Measurements from ENCODE around the gene CEP104. TPM values are rescaled to one million over a fixed set of nuclear protein-coding genes. Genes with fewer than 3 reads are reported as not detected.

Gene CEP104
- total and polyA plus RNA-seq, 9 of the 15 experiments (the other 6 are each of a cell fraction or from before 2014, with no cell fraction given): 11.2 to 63.4 (median 42.6) TPM

DNA sequence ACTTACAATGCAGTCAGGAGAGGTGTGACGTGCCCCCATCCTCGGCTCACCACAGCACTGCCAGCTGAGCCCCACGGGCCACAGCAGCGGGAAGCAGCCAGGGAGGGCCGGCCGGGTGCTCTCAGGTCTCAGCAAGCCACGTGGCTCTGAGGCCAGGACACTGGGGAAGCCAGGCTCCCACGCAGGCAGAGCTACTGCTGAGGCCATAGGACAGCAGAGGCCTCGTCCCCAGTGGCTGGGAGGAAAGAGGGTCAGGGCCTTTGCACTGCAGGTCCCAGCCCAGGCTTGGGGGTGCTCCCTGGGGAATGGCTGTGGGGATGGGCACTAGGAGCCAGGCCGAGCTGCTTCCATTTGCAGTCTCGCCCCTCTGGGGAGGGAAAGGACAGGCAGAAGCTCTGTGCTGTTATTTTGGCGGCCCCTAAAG, 66.5 kb downstream of the CEP104 start:
- POLR2A ChIA-PET: interaction anchor here (0.5 to 1.4 kb wide), 6 partner anchors 11 to 109 kb away, joined by 3 to 4 read pairs (median 3); partner anchors contain the start of gene C1orf174
- DNase-seq (ENCODE audit: extremely low read depth in 1 of 4, low spot score in 3 of 4): no peak
- BruUV-seq (replicated peaks): no TSS peak

More for the DNA sequence above, 66.5 kb downstream of the CEP104 start:
- in situ Hi-C loops (cut with MboI): no loop called here
- no peak overlapping the region for H3K27ac ChIP-seq (ENCODE audit: extremely low read depth, low read depth, low read length)
- H3K9me3 ChIP-seq (replicated peaks; ENCODE audit: control insufficient read depth, insufficient read depth, low read depth, low read length): no peaks in the 10 kb centered on the region
- no peak overlapping the region for H3K4me2 ChIP-seq (ENCODE audit: insufficient read depth, low read length)
- H3K9me1 ChIP-seq (ENCODE audit: control insufficient read depth, insufficient read depth, low read length): peaks cover 5% of the 10 kb centered on the region
- no peak for ATAC-seq
- H2AFZ ChIP-seq (ENCODE audit: low read depth, low read length): no peak overlapping the region
- WGBS (ENCODE audit: insufficient coverage, low coverage, missing lambda C conversion rate): 95% methylated on average over 9 of the region's 12 CpGs
- H4K20me1 ChIP-seq (replicated peaks; ENCODE audit: control insufficient read depth, insufficient read depth, low read length): peaks cover 18% of the 10 kb centered on the region; the same call in 1 of the 2 replicates
- CTCF ChIA-PET (ENCODE audit: low intra/inter-chr PET ratio): no interaction called here
- peaks cover 25 to 56% of the 10 kb centered on the region in 2 experiments for H3K4me1 ChIP-seq (replicated peaks in 1 of 2; ENCODE audit: control insufficient read depth in 2 of 2, insufficient read depth in 2 of 2, low read length in 2 of 2)
- TF ChIP-seq RBFOX2 (IDR thresholded peaks at IDR 0.05; ENCODE audit: low read depth, low read length) (peak; percentile 53; the same call in 1 of the 2 replicates), ZNF695 (CRISPR knock-in tag; IDR thresholded peaks at IDR 0.05) (no peak), ZNF707 (CRISPR knock-in tag; conservative IDR thresholded peaks at IDR 0.05) (no peak), TRIM25 (IDR thresholded peaks at IDR 0.05; ENCODE audit: borderline replicate concordance) (no peak), STAT5A (IDR thresholded peaks at IDR 0.05; ENCODE audit: borderline replicate concordance, low read length) (no peak), POLR2G (IDR thresholded peaks at IDR 0.05; ENCODE audit: low read depth, low read length) (peak; percentile 48), DDX20 (tag; IDR thresholded peaks at IDR 0.05; ENCODE audit: low read depth) (no peak)
- TF ChIP-seq, protein P1, sequence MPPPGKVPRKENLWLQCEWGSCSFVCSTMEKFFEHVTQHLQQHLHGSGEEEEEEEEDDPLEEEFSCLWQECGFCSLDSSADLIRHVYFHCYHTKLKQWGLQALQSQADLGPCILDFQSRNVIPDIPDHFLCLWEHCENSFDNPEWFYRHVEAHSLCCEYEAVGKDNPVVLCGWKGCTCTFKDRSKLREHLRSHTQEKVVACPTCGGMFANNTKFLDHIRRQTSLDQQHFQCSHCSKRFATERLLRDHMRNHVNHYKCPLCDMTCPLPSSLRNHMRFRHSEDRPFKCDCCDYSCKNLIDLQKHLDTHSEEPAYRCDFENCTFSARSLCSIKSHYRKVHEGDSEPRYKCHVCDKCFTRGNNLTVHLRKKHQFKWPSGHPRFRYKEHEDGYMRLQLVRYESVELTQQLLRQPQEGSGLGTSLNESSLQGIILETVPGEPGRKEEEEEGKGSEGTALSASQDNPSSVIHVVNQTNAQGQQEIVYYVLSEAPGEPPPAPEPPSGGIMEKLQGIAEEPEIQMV (tag; conservative IDR thresholded peaks at IDR 0.05; ENCODE audit: low read depth): no peak
- TF ChIP-seq, protein P2, sequence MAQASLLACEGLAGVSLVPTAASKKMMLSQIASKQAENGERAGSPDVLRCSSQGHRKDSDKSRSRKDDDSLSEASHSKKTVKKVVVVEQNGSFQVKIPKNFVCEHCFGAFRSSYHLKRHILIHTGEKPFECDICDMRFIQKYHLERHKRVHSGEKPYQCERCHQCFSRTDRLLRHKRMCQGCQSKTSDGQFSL (CRISPR knock-in tag; IDR thresholded peaks at IDR 0.05): 0 out of 2 replicates have a peak, but pooled peaks have one; percentile 21
- TF ChIP-seq, protein P2 (tag; IDR thresholded peaks at IDR 0.05): no peak
- intact Hi-C loops (cut with micrococcal nuclease): no loop called here
- FAIRE-seq: no peak
- H3K79me2 ChIP-seq (ENCODE audit: control insufficient read depth, insufficient read depth, low read length): peaks cover 74% of the 10 kb centered on the region
- H3K4me3 ChIP-seq: no peak overlapping the region
- H3K36me3 ChIP-seq (ENCODE audit: control insufficient read depth, insufficient read depth, low read length): peaks cover 69% of the 10 kb centered on the region; the same call in 2 of the 3 replicates
- peak overlapping the region in 1 of 2 experiments; percentile 48; a peak in 1 of 4 replicates for H3K9ac ChIP-seq (ENCODE audit: insufficient read depth in 1 of 2, low read depth in 2 of 2, low read length in 2 of 2)
- no peaks in the 10 kb centered on the region for H3K27me3 ChIP-seq (ENCODE audit: control insufficient read depth in 2 of 2, insufficient read depth in 2 of 2, low read length in 2 of 2)
